ENCODE results near the gene LRRC7.

Gene LRRC7

DNA sequence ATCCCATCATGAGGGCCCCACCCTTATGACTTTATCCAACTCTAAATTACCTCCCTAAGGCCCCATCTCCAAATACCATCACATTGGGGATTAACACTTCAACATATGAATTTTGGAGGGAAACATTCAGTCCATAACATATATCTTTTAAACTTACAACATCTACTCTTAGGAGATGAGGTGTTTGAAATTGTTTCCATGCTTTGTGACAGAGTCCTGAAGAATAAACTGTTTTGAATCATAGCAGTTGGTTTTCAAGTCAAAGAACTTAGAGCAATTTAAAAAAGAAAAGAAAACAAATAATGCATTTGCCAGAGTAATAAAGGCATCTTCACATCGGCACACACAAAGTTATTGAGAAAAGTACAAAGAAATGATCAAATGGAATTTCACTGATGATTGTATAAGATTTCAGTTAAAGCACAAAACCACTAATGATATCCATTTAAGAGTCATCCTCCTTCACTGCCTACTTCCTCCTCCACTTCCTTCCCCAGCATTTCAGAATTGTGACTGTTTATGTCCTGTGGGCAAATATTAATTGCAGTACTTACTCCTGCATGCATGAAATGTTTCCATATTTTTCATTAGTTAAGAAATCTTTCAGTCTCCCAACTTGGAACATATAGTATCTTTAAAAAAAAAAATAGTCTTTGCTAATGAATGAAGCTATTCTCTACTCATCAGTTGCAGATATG lies 435.6 kb downstream of the LRRC7 start:
- no peak for TF ChIP-seq REST (IDR thresholded peaks at IDR 0.05; ENCODE audit: low read depth)
- TF ChIP-seq TEAD4 (IDR thresholded peaks at IDR 0.05), result no peak
- no peak for TF ChIP-seq CEBPB (IDR thresholded peaks at IDR 0.05)
- no peak for TF ChIP-seq EP300 (IDR thresholded peaks at IDR 0.05; ENCODE audit: borderline replicate concordance)
- TF ChIP-seq TCF12 (IDR thresholded peaks at IDR 0.05; ENCODE audit: low read depth), result no peak
- no peak for TF ChIP-seq NFIC (IDR thresholded peaks at IDR 0.05)
- no peak for TF ChIP-seq EGR1 (IDR thresholded peaks at IDR 0.05)
- no peak for TF ChIP-seq YY1 (IDR thresholded peaks at IDR 0.05; ENCODE audit: low read depth)

- TF ChIP-seq RAD21 (IDR thresholded peaks at IDR 0.05; ENCODE audit: low read depth) (no peak), NFIC (IDR thresholded peaks at IDR 0.05) (no peak), TEAD4 (IDR thresholded peaks at IDR 0.05) (no peak), TAF1 (IDR thresholded peaks at IDR 0.05; ENCODE audit: low read depth) (no peak)
Observed at GRCh38 chr1:70005386-70006034, 437.8 kb downstream of the LRRC7 start.

DNA sequence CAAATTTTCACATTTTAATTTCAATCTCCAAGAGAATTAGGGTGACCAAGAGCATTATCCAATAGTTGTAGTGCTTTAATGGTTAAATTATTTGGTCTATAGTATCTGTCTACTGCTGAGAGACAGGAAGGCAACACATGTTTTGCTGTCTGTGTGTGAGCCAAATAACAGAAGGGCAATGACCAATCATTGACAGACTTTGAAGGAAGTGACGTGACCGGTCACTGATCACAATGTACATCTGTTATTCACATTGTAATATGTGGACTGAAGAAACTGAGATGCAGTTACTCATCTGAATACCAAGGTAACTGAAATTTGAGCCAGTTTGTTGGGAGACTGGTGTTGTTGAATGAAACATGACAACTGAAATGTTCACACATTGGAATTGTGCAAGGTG lies 440.9 kb downstream of the LRRC7 start:
- no peak for TF ChIP-seq EP300 (IDR thresholded peaks at IDR 0.05; ENCODE audit: borderline replicate concordance)
- TF ChIP-seq, protein P1, sequence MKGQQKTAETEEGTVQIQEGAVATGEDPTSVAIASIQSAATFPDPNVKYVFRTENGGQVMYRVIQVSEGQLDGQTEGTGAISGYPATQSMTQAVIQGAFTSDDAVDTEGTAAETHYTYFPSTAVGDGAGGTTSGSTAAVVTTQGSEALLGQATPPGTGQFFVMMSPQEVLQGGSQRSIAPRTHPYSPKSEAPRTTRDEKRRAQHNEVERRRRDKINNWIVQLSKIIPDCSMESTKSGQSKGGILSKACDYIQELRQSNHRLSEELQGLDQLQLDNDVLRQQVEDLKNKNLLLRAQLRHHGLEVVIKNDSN (IDR thresholded peaks at IDR 0.05), result no peak
- TF ChIP-seq REST (IDR thresholded peaks at IDR 0.05; ENCODE audit: low read depth), result no peak
- TF ChIP-seq EGR1 (IDR thresholded peaks at IDR 0.05), result no peak
- no peak for TF ChIP-seq ZBTB7A (IDR thresholded peaks at IDR 0.05; ENCODE audit: low read depth)
- no peak for TF ChIP-seq RAD21 (IDR thresholded peaks at IDR 0.05; ENCODE audit: low read depth)

GRCh38 chr1:70017770-70018169 lies 450.0 kb downstream of the LRRC7 start:
- TF ChIP-seq TEAD4 (IDR thresholded peaks at IDR 0.05), result no peak
- TF ChIP-seq FOXM1 (IDR thresholded peaks at IDR 0.05; ENCODE audit: borderline replicate concordance, low read depth), result no peak
- TF ChIP-seq CEBPB (IDR thresholded peaks at IDR 0.05), result no peak
- TF ChIP-seq, protein P1 (IDR thresholded peaks at IDR 0.05), result no peak
- no peak for TF ChIP-seq TAF1 (IDR thresholded peaks at IDR 0.05; ENCODE audit: low read depth)
- no peak for TF ChIP-seq EGR1 (IDR thresholded peaks at IDR 0.05)
- TF ChIP-seq YY1 (IDR thresholded peaks at IDR 0.05; ENCODE audit: low read depth), result no peak
- TF ChIP-seq MAX (IDR thresholded peaks at IDR 0.05), result no peak
- no peak for TF ChIP-seq EP300 (IDR thresholded peaks at IDR 0.05; ENCODE audit: borderline replicate concordance)
- no peak for TF ChIP-seq ZBTB7A (IDR thresholded peaks at IDR 0.05; ENCODE audit: low read depth)
- no peak for TF ChIP-seq NFIC (IDR thresholded peaks at IDR 0.05)

- TF ChIP-seq CEBPB (IDR thresholded peaks at IDR 0.05) (no peak), TCF12 (IDR thresholded peaks at IDR 0.05; ENCODE audit: low read depth) (no peak), RAD21 (IDR thresholded peaks at IDR 0.05; ENCODE audit: low read depth) (no peak), EP300 (IDR thresholded peaks at IDR 0.05; ENCODE audit: borderline replicate concordance) (no peak), NFIC (IDR thresholded peaks at IDR 0.05) (no peak), EGR1 (IDR thresholded peaks at IDR 0.05) (no peak), ZBTB7A (IDR thresholded peaks at IDR 0.05; ENCODE audit: low read depth) (no peak), REST (IDR thresholded peaks at IDR 0.05; ENCODE audit: low read depth) (no peak), CREB1 (IDR thresholded peaks at IDR 0.05; ENCODE audit: low read depth) (no peak), TAF1 (IDR thresholded peaks at IDR 0.05; ENCODE audit: low read depth) (no peak), MAX (IDR thresholded peaks at IDR 0.05) (no peak), TEAD4 (IDR thresholded peaks at IDR 0.05) (no peak)
- TF ChIP-seq, protein P1 (IDR thresholded peaks at IDR 0.05), result no peak
Observed at GRCh38 chr1:70024272-70024671, 456.6 kb downstream of the LRRC7 start.
